Upper lobe of right lung (tissue), 1 donor: ENCODE measurements around the gene GMPPB. TPM values are rescaled to one million over a fixed set of nuclear protein-coding genes. Genes with fewer than 3 reads are reported as not detected.

Experiments
- ATAC-seq: fragments of 200-7000 bp; cut with Tn5 transposase; one replicate; pipeline ENCODE4 v1.9.1; 2020; ENCODE audit warnings: mild to moderate bottlenecking, moderate library complexity
- DNase-seq: peaks from one replicate; pipeline ENCODE4 v3.0.0-alpha.2; 2020
- H3K27ac ChIP-seq: fragments of 200-600 bp; one replicate; pipeline ENCODE4 v1.8.0; 2022
- H3K27me3 ChIP-seq: fragments of 200-600 bp; one replicate; pipeline ENCODE4 v1.8.0; 2022; ENCODE audit warnings: mild to moderate bottlenecking
- H3K36me3 ChIP-seq: fragments of 200-600 bp; one replicate; pipeline ENCODE4 v1.8.0; 2022
- H3K4me1 ChIP-seq: fragments of 200-600 bp; one replicate; pipeline ENCODE4 v1.8.0; 2022
- H3K4me3 ChIP-seq: fragments of 200-600 bp; one replicate; pipeline ENCODE4 v1.8.0; 2022; ENCODE audit warnings: mild to moderate bottlenecking
- H3K9me3 ChIP-seq: fragments of 200-600 bp; one replicate; pipeline ENCODE4 v1.8.0; 2022
- CTCF ChIP-seq: fragments of 200-600 bp; IDR thresholded peaks from one replicate; pipeline ENCODE4 v1.8.0; 2022; ENCODE audit warnings: antibody characterized with exemption
- intact Hi-C: fragments of 100-400 bp; cut with DNase I; formaldehyde crosslinking; loops from one replicate; pipeline ENCODE4 v1.11.0; 2022
- total RNA-seq: library from RNA; stranded (reverse); fragmentation: NEBNext Ultra II Directional; extraction: Animal tissue kit (Norgen Biotek cat#: 25700); gene quantifications from one replicate; pipeline ENCODE4 v1.2.1, GENCODE V29; 2021
- donor health status: DM: no; HTN: yes; CAD: no; lungs with severe emphysema.

The GMPPB gene
- total RNA-seq, 1 donor from 2014 or later = 34.8 TPM

GRCh38 chr3:49738067-49738713 lies 14.4 kb upstream of the GMPPB start:
- H3K9me3 ChIP-seq = no peaks in the 10 kb centered on the region
- intact Hi-C loops = no loop called here
- H3K36me3 ChIP-seq = peaks cover 67% of the 10 kb centered on the region
- ATAC-seq (no peak), DNase-seq (no peak)
- H3K27me3 ChIP-seq = no peaks in the 10 kb centered on the region
- no peak for TF ChIP-seq CTCF
- peaks cover 7% of the 10 kb centered on the region for H3K4me1 ChIP-seq
- H3K27ac ChIP-seq = no peak overlapping the region
- H3K4me3 ChIP-seq = no peak overlapping the region

GRCh38 chr3:49734752-49735151 lies 11.0 kb upstream of the GMPPB start:
- Histone ChIP-seq H3K9me3 (no peaks in the 10 kb centered on the region), H3K4me1 (peaks cover 7% of the 10 kb centered on the region), H3K27me3 (no peaks in the 10 kb centered on the region), H3K27ac (no peak overlapping the region), H3K36me3 (peaks cover 87% of the 10 kb centered on the region), H3K4me3 (no peak overlapping the region)
- no peak for ATAC-seq
- DNase-seq = no peak
- intact Hi-C loops = no loop called here
- TF ChIP-seq CTCF = no peak

- no peak for TF ChIP-seq CTCF
- Histone ChIP-seq H3K27me3 (no peaks in the 10 kb centered on the region), H3K36me3 (peaks cover 86% of the 10 kb centered on the region), H3K9me3 (no peaks in the 10 kb centered on the region), H3K27ac (no peak overlapping the region), H3K4me3 (no peak overlapping the region), H3K4me1 (peaks cover 7% of the 10 kb centered on the region)
- intact Hi-C loops = no loop called here
- DNase-seq (no peak), ATAC-seq (peak; percentile 22)
Measured at GRCh38 chr3:49733551-49733950, 9.8 kb upstream of the GMPPB start.

GRCh38 chr3:49732597-49732996 lies 8.8 kb upstream of the GMPPB start:
- H3K4me3 ChIP-seq = no peak overlapping the region
- intact Hi-C loops = no loop called here
- TF ChIP-seq CTCF = no peak
- H3K9me3 ChIP-seq = no peaks in the 10 kb centered on the region
- H3K4me1 ChIP-seq = peaks cover 7% of the 10 kb centered on the region
- no peaks in the 10 kb centered on the region for H3K27me3 ChIP-seq
- ATAC-seq (no peak), DNase-seq (no peak)
- H3K36me3 ChIP-seq = peaks cover 82% of the 10 kb centered on the region
- no peak overlapping the region for H3K27ac ChIP-seq

- Histone ChIP-seq H3K27ac (no peak overlapping the region), H3K4me3 (no peak overlapping the region), H3K9me3 (no peaks in the 10 kb centered on the region), H3K36me3 (peaks cover 71% of the 10 kb centered on the region), H3K27me3 (no peaks in the 10 kb centered on the region), H3K4me1 (peaks cover 7% of the 10 kb centered on the region)
- DNase-seq (no peak), ATAC-seq (no peak)
- intact Hi-C loops = no loop called here
- no peak for TF ChIP-seq CTCF
Measured at GRCh38 chr3:49729966-49730609, 6.3 kb upstream of the GMPPB start.
